Esophagus (tissue), 2 donors: ENCODE data around the gene DCHS2. TPM values are rescaled to one million over a fixed set of nuclear protein-coding genes. Genes with fewer than 3 reads are reported as not detected.
"Not testable (repeated sequence)": the region's sequence is repeated elsewhere in the genome, so short reads cannot be mapped to it uniquely, and the experiment has no call there.

Experiments used
- H3K27ac ChIP-seq, 2 donors: one replicate each; pipeline ENCODE4 v1.5.1; 2013; ENCODE audit warnings: low read depth in 2 of 2, mild to moderate bottlenecking in 2 of 2, inconsistent platforms in 1 of 2, low read length in 1 of 2, moderate library complexity in 1 of 2
- H3K27me3 ChIP-seq, 2 donors: one replicate each; pipeline ENCODE4 v1.6.1; 2013; ENCODE audit warnings: low read length in 2 of 2, control low read depth in 1 of 2, mild to moderate bottlenecking in 1 of 2; ENCODE audit not compliant: insufficient read depth in 2 of 2, control insufficient read depth in 1 of 2
- H3K36me3 ChIP-seq, 2 donors: one replicate each; pipeline ENCODE4 v1.6.1; 2013; ENCODE audit warnings: low read length in 1 of 2; ENCODE audit not compliant: control insufficient read depth in 2 of 2, insufficient read depth in 2 of 2
- H3K4me1 ChIP-seq, 2 donors: one replicate each; pipeline ENCODE4 v1.6.1; 2013; ENCODE audit warnings: low read length in 1 of 2; ENCODE audit not compliant: control insufficient read depth in 2 of 2, insufficient read depth in 2 of 2
- H3K4me3 ChIP-seq, 2 donors: one replicate each; pipeline ENCODE4 v1.5.1; 2013; ENCODE audit warnings: low read length in 2 of 2, mild to moderate bottlenecking in 2 of 2, low read depth in 1 of 2, moderate library complexity in 1 of 2
- H3K9me3 ChIP-seq, 2 donors: one replicate each; pipeline ENCODE4 v1.6.1; 2013; ENCODE audit warnings: mild to moderate bottlenecking in 2 of 2, low read depth in 1 of 2, low read length in 1 of 2, moderate library complexity in 1 of 2; ENCODE audit not compliant: control insufficient read depth in 2 of 2, insufficient read depth in 1 of 2
- WGBS, 2 donors: extraction: QIAGEN DNeasy Blood & Tissue Kit; methylation state at CpG; one replicate each; pipeline ENCODE4 v1.1.7; 2013; 5-methylcytosine and 5-hydroxymethylcytosine counted together
- polyA plus RNA-seq, 2 donors: library from polyadenylated mRNA; stranded (reverse); fragments of 200-250 nt; gene quantifications; one replicate each; pipeline ENCODE4 v1.2.3, GENCODE V29; 2013
- donor health status: healthy with polysubstance abuse.
- donor health status: Bipolar disorder and iron deficiency.

DCHS2 gene
- polyA plus RNA-seq, 2 donors = 0.02 TPM

- H3K4me1 ChIP-seq = no peaks in the 10 kb centered on the region
- no peak overlapping the region for H3K4me3 ChIP-seq
- WGBS, 2 donors = 88 to 89% methylated on average over 3 of the region's 3 CpGs
- peaks cover 0 to 2% of the 10 kb centered on the region in 2 donors for H3K27me3 ChIP-seq
- no peak overlapping the region for H3K27ac ChIP-seq
- H3K36me3 ChIP-seq = no peaks in the 10 kb centered on the region
- no peaks in the 10 kb centered on the region for H3K9me3 ChIP-seq
Measured at GRCh38 chr4:154230723-154231122, 260.9 kb downstream of the DCHS2 start.

- Histone ChIP-seq H3K36me3 (no peaks in the 10 kb centered on the region), H3K4me3 (no peak overlapping the region), H3K27ac (no peak overlapping the region), H3K4me1 (no peaks in the 10 kb centered on the region), H3K9me3 (no peaks in the 10 kb centered on the region), H3K27me3 (peaks cover 0 to 2% of the 10 kb centered on the region in 2 donors)
- 62 to 63% methylated on average over 2 of the region's 2 CpGs for WGBS, 2 donors
Measured at GRCh38 chr4:154230091-154230490, 261.5 kb downstream of the DCHS2 start.

- Histone ChIP-seq H3K4me1 (no peaks in the 10 kb centered on the region), H3K4me3 (no peak overlapping the region), H3K36me3 (no peaks in the 10 kb centered on the region), H3K27ac (no peak overlapping the region), H3K27me3 (no peaks in the 10 kb centered on the region), H3K9me3 (no peaks in the 10 kb centered on the region)
Measured at GRCh38 chr4:154222875-154223274, 268.7 kb downstream of the DCHS2 start.

GRCh38 chr4:154218051-154218450 is 273.5 kb downstream of the DCHS2 start:
- Histone ChIP-seq H3K36me3 (no peaks in the 10 kb centered on the region), H3K4me3 (no peak overlapping the region), H3K4me1 (no peaks in the 10 kb centered on the region), H3K9me3 (no peaks in the 10 kb centered on the region), H3K27ac (no peak overlapping the region), H3K27me3 (no peaks in the 10 kb centered on the region)

DNA sequence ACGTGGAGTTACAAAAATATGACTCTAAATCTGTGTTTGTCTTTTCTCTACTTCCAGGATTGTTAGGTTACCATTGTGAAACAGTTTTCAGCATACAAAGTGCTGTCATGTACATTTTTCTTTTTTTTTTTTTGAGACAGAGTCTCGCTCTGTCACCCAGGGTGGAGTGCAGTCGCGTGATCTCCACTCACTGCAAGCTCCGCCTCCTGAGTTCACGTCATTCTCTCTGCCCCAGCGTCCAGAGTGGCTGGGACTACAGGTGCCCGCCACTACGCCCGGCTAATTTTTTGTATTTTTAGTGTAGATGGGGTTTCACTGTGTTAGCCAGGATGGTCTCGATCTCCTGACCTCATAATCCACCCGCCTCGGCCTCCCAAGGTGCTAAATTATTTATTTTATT is 274.2 kb downstream of the DCHS2 start:
- not testable (repeated sequence) for H3K9me3 ChIP-seq, H3K4me3 ChIP-seq, H3K4me1 ChIP-seq, H3K36me3 ChIP-seq, H3K27me3 ChIP-seq, H3K27ac ChIP-seq
- WGBS, 2 donors = 79 to 80% methylated on average over 13 of the region's 13 CpGs

- no peak overlapping the region for H3K27ac ChIP-seq
- no peaks in the 10 kb centered on the region for H3K4me1 ChIP-seq
- H3K9me3 ChIP-seq = no peaks in the 10 kb centered on the region
- no peaks in the 10 kb centered on the region for H3K27me3 ChIP-seq
- 93 to 100% methylated on average over 1 of the region's 1 CpG for WGBS, 2 donors
- no peak overlapping the region for H3K4me3 ChIP-seq
- H3K36me3 ChIP-seq = no peaks in the 10 kb centered on the region
Measured at GRCh38 chr4:154211506-154211905, 280.1 kb downstream of the DCHS2 start.

GRCh38 chr4:154208424-154208823 is 283.2 kb downstream of the DCHS2 start:
- H3K27me3 ChIP-seq = no peaks in the 10 kb centered on the region
- 70 to 71% methylated on average over 5 of the region's 5 CpGs for WGBS, 2 donors
- no peak overlapping the region for H3K27ac ChIP-seq
- no peaks in the 10 kb centered on the region for H3K4me1 ChIP-seq
- H3K9me3 ChIP-seq = no peaks in the 10 kb centered on the region
- H3K4me3 ChIP-seq = no peak overlapping the region
- H3K36me3 ChIP-seq = no peaks in the 10 kb centered on the region

DNA sequence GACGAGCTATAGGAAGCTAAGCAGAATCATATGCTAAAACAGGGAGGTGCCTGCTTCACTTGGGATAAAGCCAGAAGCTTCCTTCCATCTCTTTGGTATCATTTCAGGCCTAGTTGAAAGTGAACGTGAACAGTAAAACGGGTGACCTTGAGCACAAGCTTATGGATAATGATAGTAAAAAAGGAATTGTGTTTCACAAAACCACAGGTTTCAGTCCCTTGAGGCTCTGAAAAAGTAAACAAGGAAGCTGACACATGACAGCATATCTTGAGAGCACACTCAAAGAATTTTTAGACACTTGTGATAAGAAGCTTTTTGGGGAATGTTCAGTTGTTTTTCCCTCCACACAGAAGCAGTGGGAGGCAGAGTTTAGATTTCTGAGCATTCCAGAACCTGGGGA is 286.1 kb downstream of the DCHS2 start:
- H3K27ac ChIP-seq = no peak overlapping the region
- H3K27me3 ChIP-seq = no peaks in the 10 kb centered on the region
- 54 to 61% methylated on average over 3 of the region's 3 CpGs for WGBS, 2 donors
- no peak overlapping the region for H3K4me3 ChIP-seq
- no peaks in the 10 kb centered on the region for H3K9me3 ChIP-seq
- H3K36me3 ChIP-seq = no peaks in the 10 kb centered on the region
- H3K4me1 ChIP-seq = no peaks in the 10 kb centered on the region

- Histone ChIP-seq H3K36me3 (no peaks in the 10 kb centered on the region), H3K27ac (no peak overlapping the region), H3K9me3 (no peaks in the 10 kb centered on the region), H3K4me1 (no peaks in the 10 kb centered on the region), H3K4me3 (no peak overlapping the region), H3K27me3 (no peaks in the 10 kb centered on the region)
Measured at GRCh38 chr4:154194649-154195048, 296.9 kb downstream of the DCHS2 start.

- no peaks in the 10 kb centered on the region for H3K4me1 ChIP-seq
- H3K36me3 ChIP-seq = no peaks in the 10 kb centered on the region
- no peaks in the 10 kb centered on the region for H3K9me3 ChIP-seq
- WGBS, 2 donors = 92 to 93% methylated on average over 8 of the region's 8 CpGs
- no peak overlapping the region for H3K27ac ChIP-seq
- no peaks in the 10 kb centered on the region for H3K27me3 ChIP-seq
- H3K4me3 ChIP-seq = no peak overlapping the region
Measured at GRCh38 chr4:154192585-154192984, 299.0 kb downstream of the DCHS2 start.
